GM12878 (cell line): ENCODE measurements around the gene PPP6C. TPM values are rescaled to one million over a fixed set of nuclear protein-coding genes. Genes with fewer than 3 reads are reported as not detected.

Source experiments
- DPF2 ChIP-seq: fragments of 450-650 bp; IDR thresholded peaks from 2 replicates; pipeline ENCODE4 v1.6.1; 2017; ENCODE audit warnings: mild to moderate bottlenecking
- E2F8 ChIP-seq: fragments of 450-650 bp; IDR thresholded peaks from 2 replicates; pipeline ENCODE4 v1.6.1; 2018; ENCODE audit warnings: mild to moderate bottlenecking, low read depth, moderate library complexity; ENCODE audit not compliant: partially characterized antibody
- HDGF ChIP-seq: fragments of 450-650 bp; IDR thresholded peaks from 2 replicates; pipeline ENCODE4 v1.6.1; 2016; ENCODE audit warnings: antibody characterized with exemption
- KAT2A ChIP-seq: conservative IDR thresholded peaks from 2 replicates; pipeline ENCODE4 v1.6.1; 2011; ENCODE audit warnings: low read depth, low read length; ENCODE audit not compliant: control insufficient read depth
- NFXL1 ChIP-seq: fragments of 450-650 bp; IDR thresholded peaks from 2 replicates; pipeline ENCODE4 v1.6.1; 2017; ENCODE audit warnings: antibody characterized with exemption, mild to moderate bottlenecking, borderline replicate concordance
- NFYB ChIP-seq: IDR thresholded peaks from 2 replicates; pipeline ENCODE4 v1.6.1; 2011; ENCODE audit warnings: low read depth, mild to moderate bottlenecking, low read length, improper control_type of control experiment, moderate library complexity; ENCODE audit not compliant: insufficient read depth
- PBX3 ChIP-seq: IDR thresholded peaks from 2 replicates; pipeline ENCODE4 v1.6.1; 2011; ENCODE audit warnings: mild to moderate bottlenecking, low read depth, low read length, moderate library complexity; ENCODE audit not compliant: insufficient replicate concordance
- POLR2AphosphoS2 ChIP-seq: IDR thresholded peaks from 2 replicates; pipeline ENCODE4 v1.6.1; 2011; ENCODE audit warnings: low read depth, mild to moderate bottlenecking, low read length, improper control_type of control experiment, moderate library complexity
- RFX5 ChIP-seq: IDR thresholded peaks from 2 replicates; pipeline ENCODE4 v1.6.1; 2011; ENCODE audit warnings: low read depth, low read length, improper control_type of control experiment
- SUPT20H ChIP-seq: IDR thresholded peaks from 2 replicates; pipeline ENCODE4 v1.6.1; 2011; ENCODE audit warnings: low read depth, mild to moderate bottlenecking, low read length, moderate library complexity, borderline replicate concordance; ENCODE audit not compliant: control insufficient read depth
- SUZ12 ChIP-seq: fragments of 200-600 bp; sonication (generic); IDR thresholded peaks from one replicate; pipeline ENCODE4 v1.6.1; 2018; ENCODE audit warnings: antibody characterized with exemption, mild to moderate bottlenecking; ENCODE audit not compliant: unreplicated experiment
- ZNF207 ChIP-seq: fragments of 450-650 bp; IDR thresholded peaks from 2 replicates; pipeline ENCODE4 v1.6.1; 2014; ENCODE audit warnings: antibody characterized with exemption, mild to moderate bottlenecking, borderline replicate concordance
- ZNF622 ChIP-seq: fragments of 450-650 bp; IDR thresholded peaks from 2 replicates; pipeline ENCODE4 v1.6.1; 2017; ENCODE audit warnings: mild to moderate bottlenecking, inconsistent platforms
- polyA plus RNA-seq, 11 experiments: library from polyadenylated mRNA; depleted of rRNA in 4 of 11; unstranded in 6 of 11; stranded (reverse) in 5 of 11; fragments of >200 nt; fragmentation: Nextera tagmentation in 4 of 11; fragmentation: Illumina TruSeq in 1 of 11; extraction: Ambion mirVana in 4 of 11; extraction: Trizol in 1 of 11; gene quantifications; 1 replicate in 1 of 11; 2 replicates in 10 of 11; pipeline versions ENCODE4 v1.2.1 to v1.2.3, GENCODE V29; 2011 to 2016; ENCODE audit warnings: inconsistent platforms in 2 of 11, missing spikeins in 2 of 11, low read depth in 1 of 11
- total RNA-seq, 4 experiments: library from RNA; depleted of rRNA in 3 of 4; stranded (reverse); fragments of >200 nt in 3 of 4; fragmentation: Illumina TruSeq in 1 of 4; extraction: Trizol in 1 of 4; gene quantifications; 2 replicates each; pipeline versions ENCODE4 v1.2.1 to v1.2.3, GENCODE V29; 2013 to 2021
- TF ChIP-seq, protein P1 (sequence below): IDR thresholded peaks from 2 replicates; pipeline ENCODE4 v1.6.1; 2012; ENCODE audit warnings: mild to moderate bottlenecking, low read depth, low read length
- TF ChIP-seq, protein P2 (sequence below): fragments of 150-350 bp; IDR thresholded peaks from 2 replicates; pipeline ENCODE4 v1.6.1; 2016; ENCODE audit warnings: low read depth, low read length
- TF ChIP-seq, protein P3 (sequence below): fragments of 450-650 bp; IDR thresholded peaks from 2 replicates; pipeline ENCODE4 v1.6.1; 2016; ENCODE audit warnings: mild to moderate bottlenecking

The PPP6C gene
- total and polyA plus RNA-seq, 10 of the 15 experiments (the other 5 are each of a cell fraction or from before 2014, with no cell fraction given): 26.8 to 45.3 (median 37.1) TPM

DNA sequence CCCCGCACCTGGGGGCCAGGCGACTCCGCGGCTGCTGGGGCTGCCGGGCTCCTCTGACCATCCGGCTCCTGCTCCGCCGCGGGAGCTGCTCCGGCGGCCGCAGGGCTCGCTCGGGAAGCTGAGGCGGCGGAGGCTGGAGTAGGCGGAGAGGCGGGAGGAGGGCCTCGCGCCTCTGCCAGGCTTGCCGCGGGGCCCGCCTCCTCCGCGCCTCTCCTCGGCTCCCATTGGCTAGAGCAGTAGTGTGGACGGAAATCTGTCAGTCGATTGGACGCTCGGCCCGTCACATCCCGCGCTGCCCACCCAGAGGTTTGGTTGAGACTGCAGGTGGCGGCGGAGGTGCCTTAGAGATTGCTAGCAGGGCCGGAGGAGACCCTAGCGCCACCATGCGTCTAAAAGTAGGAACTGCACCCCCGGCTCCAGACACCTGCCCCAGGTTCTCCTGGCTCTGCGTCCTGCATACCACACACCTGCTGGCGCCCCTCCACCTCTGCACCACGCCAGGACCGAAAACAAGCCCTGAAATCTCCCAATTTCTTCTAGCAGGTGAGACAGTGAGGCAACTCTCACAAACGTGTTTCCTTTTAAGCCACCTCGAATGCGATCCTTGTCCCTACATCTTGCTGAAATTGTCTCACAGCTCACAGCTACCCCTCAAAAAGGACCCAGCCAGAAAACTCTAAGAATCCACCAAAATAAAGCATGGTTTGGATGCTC lies 46.1 kb downstream of the PPP6C start, which contains the start of gene SCAI (continued):
- TF ChIP-seq, protein P1, sequence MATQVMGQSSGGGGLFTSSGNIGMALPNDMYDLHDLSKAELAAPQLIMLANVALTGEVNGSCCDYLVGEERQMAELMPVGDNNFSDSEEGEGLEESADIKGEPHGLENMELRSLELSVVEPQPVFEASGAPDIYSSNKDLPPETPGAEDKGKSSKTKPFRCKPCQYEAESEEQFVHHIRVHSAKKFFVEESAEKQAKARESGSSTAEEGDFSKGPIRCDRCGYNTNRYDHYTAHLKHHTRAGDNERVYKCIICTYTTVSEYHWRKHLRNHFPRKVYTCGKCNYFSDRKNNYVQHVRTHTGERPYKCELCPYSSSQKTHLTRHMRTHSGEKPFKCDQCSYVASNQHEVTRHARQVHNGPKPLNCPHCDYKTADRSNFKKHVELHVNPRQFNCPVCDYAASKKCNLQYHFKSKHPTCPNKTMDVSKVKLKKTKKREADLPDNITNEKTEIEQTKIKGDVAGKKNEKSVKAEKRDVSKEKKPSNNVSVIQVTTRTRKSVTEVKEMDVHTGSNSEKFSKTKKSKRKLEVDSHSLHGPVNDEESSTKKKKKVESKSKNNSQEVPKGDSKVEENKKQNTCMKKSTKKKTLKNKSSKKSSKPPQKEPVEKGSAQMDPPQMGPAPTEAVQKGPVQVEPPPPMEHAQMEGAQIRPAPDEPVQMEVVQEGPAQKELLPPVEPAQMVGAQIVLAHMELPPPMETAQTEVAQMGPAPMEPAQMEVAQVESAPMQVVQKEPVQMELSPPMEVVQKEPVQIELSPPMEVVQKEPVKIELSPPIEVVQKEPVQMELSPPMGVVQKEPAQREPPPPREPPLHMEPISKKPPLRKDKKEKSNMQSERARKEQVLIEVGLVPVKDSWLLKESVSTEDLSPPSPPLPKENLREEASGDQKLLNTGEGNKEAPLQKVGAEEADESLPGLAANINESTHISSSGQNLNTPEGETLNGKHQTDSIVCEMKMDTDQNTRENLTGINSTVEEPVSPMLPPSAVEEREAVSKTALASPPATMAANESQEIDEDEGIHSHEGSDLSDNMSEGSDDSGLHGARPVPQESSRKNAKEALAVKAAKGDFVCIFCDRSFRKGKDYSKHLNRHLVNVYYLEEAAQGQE: no peak
- TF ChIP-seq, protein P2, sequence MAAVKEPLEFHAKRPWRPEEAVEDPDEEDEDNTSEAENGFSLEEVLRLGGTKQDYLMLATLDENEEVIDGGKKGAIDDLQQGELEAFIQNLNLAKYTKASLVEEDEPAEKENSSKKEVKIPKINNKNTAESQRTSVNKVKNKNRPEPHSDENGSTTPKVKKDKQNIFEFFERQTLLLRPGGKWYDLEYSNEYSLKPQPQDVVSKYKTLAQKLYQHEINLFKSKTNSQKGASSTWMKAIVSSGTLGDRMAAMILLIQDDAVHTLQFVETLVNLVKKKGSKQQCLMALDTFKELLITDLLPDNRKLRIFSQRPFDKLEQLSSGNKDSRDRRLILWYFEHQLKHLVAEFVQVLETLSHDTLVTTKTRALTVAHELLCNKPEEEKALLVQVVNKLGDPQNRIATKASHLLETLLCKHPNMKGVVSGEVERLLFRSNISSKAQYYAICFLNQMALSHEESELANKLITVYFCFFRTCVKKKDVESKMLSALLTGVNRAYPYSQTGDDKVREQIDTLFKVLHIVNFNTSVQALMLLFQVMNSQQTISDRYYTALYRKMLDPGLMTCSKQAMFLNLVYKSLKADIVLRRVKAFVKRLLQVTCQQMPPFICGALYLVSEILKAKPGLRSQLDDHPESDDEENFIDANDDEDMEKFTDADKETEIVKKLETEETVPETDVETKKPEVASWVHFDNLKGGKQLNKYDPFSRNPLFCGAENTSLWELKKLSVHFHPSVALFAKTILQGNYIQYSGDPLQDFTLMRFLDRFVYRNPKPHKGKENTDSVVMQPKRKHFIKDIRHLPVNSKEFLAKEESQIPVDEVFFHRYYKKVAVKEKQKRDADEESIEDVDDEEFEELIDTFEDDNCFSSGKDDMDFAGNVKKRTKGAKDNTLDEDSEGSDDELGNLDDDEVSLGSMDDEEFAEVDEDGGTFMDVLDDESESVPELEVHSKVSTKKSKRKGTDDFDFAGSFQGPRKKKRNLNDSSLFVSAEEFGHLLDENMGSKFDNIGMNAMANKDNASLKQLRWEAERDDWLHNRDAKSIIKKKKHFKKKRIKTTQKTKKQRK: peak; percentile 79
- no peak for TF ChIP-seq KAT2A
- TF ChIP-seq NFYB: peak; percentile 86
- peak; percentile 93 for TF ChIP-seq ZNF622
- TF ChIP-seq, protein P3, sequence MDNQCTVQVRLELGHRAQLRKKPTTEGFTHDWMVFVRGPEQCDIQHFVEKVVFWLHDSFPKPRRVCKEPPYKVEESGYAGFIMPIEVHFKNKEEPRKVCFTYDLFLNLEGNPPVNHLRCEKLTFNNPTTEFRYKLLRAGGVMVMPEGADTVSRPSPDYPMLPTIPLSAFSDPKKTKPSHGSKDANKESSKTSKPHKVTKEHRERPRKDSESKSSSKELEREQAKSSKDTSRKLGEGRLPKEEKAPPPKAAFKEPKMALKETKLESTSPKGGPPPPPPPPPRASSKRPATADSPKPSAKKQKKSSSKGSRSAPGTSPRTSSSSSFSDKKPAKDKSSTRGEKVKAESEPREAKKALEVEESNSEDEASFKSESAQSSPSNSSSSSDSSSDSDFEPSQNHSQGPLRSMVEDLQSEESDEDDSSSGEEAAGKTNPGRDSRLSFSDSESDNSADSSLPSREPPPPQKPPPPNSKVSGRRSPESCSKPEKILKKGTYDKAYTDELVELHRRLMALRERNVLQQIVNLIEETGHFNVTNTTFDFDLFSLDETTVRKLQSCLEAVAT: 0 out of 2 replicates have a peak, but pooled peaks have one; percentile 31
- peak; percentile 32; the same call in 1 of the 2 replicates for TF ChIP-seq RFX5
- 0 out of 2 replicates have a peak, but pooled peaks have one; percentile 40 for TF ChIP-seq POLR2AphosphoS2
- TF ChIP-seq NFXL1: no peak
- TF ChIP-seq DPF2: peak; percentile 98
- no peak for TF ChIP-seq E2F8
- TF ChIP-seq PBX3: peak; percentile 98
- TF ChIP-seq ZNF207: peak; percentile 83; the same call in 1 of the 2 replicates
- no peak for TF ChIP-seq SUZ12
- peak; percentile 74; the same call in 1 of the 2 replicates for TF ChIP-seq HDGF
- TF ChIP-seq SUPT20H: no peak
